GM12864 (cell line): ENCODE results near the gene PAN2.

Source experiments
- DNase-seq: peaks from one replicate; pipeline ENCODE4 v3.0.0-alpha.2; 2011; ENCODE audit warnings: low read depth
- H3K4me3 ChIP-seq: 2 replicates; pipeline ENCODE4 v1.5.1; 2011; ENCODE audit warnings: mild to moderate bottlenecking, low read depth, low read length, control low read depth
- TF ChIP-seq, protein P1 (sequence below): IDR thresholded peaks from 2 replicates; pipeline ENCODE4 v1.5.1; 2011; ENCODE audit warnings: low read depth, mild to moderate bottlenecking, moderate library complexity, low read length, control low read depth, inconsistent platforms; ENCODE audit errors: missing control alignments

Gene PAN2

DNA sequence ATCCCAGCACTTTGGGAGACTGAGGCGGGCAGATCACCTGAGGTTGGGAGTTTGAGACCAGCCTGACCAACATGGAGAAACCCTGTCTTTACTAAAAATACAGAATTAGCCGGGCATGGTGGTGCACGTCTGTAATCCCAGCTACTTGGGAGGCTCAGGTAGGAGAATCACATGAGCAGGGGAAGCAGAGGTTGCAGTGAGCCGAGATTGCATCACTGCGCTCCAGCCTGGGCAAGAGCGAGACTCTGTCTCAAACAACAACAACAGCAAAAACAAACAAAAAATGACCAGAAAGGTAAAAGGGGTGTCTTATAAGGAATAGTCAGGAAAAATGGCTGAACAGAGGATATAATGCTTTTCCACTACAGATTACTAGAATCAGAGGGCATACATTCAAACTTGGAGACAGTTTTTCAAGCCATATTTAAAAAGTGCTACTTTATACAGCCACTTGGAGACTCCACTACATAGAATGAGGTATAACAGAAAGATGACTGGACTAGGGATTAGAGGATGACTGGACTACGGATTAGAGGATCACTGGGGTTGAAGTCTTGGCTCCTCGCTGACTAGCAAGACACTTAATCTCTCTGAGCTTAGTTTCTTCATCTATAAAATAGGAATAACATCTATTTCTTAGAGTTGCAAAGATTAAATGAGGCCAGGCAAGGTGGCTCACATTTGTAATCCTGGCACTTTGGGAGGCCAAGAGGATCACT is 28.8 kb downstream of the PAN2 start:
- no peak overlapping the region for H3K4me3 ChIP-seq
- TF ChIP-seq, protein P1, sequence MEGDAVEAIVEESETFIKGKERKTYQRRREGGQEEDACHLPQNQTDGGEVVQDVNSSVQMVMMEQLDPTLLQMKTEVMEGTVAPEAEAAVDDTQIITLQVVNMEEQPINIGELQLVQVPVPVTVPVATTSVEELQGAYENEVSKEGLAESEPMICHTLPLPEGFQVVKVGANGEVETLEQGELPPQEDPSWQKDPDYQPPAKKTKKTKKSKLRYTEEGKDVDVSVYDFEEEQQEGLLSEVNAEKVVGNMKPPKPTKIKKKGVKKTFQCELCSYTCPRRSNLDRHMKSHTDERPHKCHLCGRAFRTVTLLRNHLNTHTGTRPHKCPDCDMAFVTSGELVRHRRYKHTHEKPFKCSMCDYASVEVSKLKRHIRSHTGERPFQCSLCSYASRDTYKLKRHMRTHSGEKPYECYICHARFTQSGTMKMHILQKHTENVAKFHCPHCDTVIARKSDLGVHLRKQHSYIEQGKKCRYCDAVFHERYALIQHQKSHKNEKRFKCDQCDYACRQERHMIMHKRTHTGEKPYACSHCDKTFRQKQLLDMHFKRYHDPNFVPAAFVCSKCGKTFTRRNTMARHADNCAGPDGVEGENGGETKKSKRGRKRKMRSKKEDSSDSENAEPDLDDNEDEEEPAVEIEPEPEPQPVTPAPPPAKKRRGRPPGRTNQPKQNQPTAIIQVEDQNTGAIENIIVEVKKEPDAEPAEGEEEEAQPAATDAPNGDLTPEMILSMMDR = no peak
- DNase-seq = no peak

- no peak overlapping the region for H3K4me3 ChIP-seq
- no peak for DNase-seq
- TF ChIP-seq, protein P1 = no peak
These were observed 29.5 kb downstream of the PAN2 start for GRCh38 chr12:56304276-56304675.

- TF ChIP-seq, protein P1 = no peak
- peak overlapping the region; percentile 56 for H3K4me3 ChIP-seq
- DNase-seq = no peak
These were observed 32.9 kb downstream of the PAN2 start for GRCh38 chr12:56300644-56301464.

GRCh38 chr12:56299853-56300643 is 33.8 kb downstream of the PAN2 start, which contains the start of gene CS:
TSS of gene CS (minus strand) at chr12:56300330. CDS start at chr12:56300201, 129 bp downstream.
- peak within 1 kb of the TSS; percentile 85 for H3K4me3 ChIP-seq
- DNase-seq = peak; percentile 94
- TF ChIP-seq, protein P1 = no peak

GRCh38 chr12:56299308-56299852 is 34.4 kb downstream of the PAN2 start:
- no peak for DNase-seq
- peak overlapping the region; percentile 85 for H3K4me3 ChIP-seq
- TF ChIP-seq, protein P1 = no peak

DNA sequence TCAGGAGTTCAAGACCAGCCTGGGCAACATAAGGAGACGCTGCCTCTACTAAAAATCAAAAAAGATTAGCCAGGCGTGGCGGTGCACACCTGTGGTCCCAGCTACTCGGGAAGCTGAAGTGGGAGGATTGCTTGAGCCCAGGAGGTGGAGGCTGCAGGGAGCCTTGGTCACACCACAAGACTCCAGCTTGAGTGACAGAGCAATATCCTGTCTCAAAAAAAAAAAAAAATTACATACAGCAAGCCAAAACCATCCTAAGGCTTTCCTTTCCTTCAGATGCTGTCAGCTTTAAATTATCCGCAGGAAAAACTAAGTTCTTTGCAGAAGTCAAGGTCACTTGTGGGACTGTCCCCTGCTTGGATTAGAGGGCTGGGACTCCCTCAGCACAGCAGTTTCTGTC is 35.0 kb downstream of the PAN2 start:
- DNase-seq = no peak
- TF ChIP-seq, protein P1 = no peak
- H3K4me3 ChIP-seq = peak overlapping the region; percentile 85
